GM12874 (cell line): ENCODE results near the gene FALEC.

Experiments used
- TF ChIP-seq, protein P1 (sequence below): IDR thresholded peaks from 2 replicates; pipeline ENCODE4 v1.5.1; 2011; ENCODE audit warnings: low read depth, mild to moderate bottlenecking, control low read depth, low read length, moderate library complexity; ENCODE audit not compliant: insufficient read depth

The FALEC gene

DNA sequence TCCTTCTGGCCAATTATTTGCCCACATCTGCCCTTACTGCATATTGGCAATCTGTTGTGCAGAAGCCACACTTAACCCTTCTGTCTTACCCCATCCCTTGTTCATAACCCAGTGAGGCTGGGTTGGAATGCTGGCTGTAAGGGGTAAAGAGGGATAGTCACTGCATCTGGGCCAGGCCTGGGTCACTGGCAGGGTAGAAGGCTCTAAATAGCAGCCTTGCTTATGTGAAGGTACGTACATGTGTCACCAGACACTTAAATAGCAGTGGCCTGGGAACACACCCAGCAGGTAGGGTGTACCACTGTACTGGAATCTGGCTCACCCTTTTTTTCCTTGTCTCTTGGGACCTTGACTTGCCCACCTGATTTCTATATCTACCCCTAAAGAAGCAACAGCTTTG lies 38.2 kb upstream of the FALEC start:
- TF ChIP-seq, protein P1, sequence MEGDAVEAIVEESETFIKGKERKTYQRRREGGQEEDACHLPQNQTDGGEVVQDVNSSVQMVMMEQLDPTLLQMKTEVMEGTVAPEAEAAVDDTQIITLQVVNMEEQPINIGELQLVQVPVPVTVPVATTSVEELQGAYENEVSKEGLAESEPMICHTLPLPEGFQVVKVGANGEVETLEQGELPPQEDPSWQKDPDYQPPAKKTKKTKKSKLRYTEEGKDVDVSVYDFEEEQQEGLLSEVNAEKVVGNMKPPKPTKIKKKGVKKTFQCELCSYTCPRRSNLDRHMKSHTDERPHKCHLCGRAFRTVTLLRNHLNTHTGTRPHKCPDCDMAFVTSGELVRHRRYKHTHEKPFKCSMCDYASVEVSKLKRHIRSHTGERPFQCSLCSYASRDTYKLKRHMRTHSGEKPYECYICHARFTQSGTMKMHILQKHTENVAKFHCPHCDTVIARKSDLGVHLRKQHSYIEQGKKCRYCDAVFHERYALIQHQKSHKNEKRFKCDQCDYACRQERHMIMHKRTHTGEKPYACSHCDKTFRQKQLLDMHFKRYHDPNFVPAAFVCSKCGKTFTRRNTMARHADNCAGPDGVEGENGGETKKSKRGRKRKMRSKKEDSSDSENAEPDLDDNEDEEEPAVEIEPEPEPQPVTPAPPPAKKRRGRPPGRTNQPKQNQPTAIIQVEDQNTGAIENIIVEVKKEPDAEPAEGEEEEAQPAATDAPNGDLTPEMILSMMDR, result no peak

DNA sequence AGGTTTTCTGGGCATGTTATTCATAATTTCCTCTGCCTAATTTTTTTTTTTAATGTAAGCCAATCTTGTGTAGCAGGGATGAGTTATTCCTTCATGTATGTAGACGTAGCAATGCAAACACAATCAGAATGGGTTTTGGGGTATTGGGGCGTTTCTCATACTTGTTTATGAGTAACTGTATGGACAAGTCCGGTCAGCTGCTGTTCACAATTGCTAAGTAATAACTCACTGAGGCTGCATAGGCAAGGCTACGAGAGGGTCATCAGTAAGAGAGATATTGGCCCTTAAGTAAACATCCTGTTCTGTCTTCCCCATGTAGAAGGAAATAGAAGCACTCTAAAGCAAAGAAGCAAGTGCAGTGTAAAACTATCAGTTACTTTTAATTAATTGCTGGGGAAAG lies 37.8 kb upstream of the FALEC start:
- TF ChIP-seq, protein P1, result no peak

DNA sequence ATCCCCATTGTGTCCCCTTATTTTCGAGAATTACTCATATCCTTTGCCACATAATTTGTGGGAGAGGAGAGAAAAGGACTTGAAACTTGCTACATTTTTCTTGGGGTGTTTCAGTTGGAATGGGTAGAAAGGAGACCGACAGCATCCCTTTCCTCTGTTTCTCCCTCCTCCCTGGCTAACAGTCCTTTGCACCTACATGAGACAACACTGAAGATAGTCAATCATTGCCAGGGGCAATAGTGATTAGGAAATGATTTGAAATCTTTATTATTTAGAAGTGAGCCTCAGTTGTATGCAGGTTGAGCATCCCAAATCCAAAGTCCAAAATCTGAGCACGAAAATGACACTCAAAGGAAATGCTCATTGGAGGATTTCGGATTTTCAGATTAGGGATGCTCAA lies 36.2 kb upstream of the FALEC start:
- TF ChIP-seq, protein P1, result no peak

DNA sequence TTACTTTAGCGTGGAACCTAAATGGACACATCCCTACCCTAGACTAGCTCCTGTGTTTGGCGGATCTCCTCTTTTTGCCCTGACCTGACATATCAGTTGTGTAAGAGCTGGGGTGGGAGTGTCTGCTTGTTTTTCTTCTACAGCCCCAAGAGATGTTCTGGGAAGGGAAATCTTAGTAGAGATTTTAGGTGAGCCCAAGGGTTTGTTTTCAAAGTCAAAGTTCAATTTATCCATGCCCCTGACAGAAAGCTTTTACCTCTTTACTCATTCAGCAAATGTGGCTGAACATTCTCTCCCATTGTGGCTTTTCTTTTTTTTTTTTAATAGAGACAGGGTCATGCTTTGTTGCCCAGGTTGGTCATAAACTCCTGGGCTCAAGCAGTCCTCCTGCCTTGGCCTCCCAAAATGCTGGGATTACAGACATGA lies 35.6 kb upstream of the FALEC start:
- TF ChIP-seq, protein P1, result no peak

DNA sequence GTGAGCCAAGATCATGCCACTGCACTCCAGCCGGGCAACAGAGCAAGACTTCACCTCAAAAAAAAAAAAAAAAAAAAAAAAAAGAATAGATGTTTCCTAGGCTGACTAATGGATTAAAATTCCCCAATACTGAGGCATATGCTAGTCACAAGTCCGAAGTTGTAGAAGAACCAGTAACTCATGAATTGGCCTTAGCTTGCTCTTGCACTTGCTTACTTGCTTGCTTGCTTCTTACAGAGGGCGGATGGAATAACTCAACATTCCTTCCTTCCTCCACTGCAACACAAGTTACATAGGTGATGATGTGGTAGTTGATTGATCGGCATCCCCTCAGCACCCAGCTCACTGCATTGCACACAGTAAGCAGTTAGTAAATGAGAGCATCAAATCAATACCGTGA lies 31.1 kb upstream of the FALEC start:
- TF ChIP-seq, protein P1, result no peak

DNA sequence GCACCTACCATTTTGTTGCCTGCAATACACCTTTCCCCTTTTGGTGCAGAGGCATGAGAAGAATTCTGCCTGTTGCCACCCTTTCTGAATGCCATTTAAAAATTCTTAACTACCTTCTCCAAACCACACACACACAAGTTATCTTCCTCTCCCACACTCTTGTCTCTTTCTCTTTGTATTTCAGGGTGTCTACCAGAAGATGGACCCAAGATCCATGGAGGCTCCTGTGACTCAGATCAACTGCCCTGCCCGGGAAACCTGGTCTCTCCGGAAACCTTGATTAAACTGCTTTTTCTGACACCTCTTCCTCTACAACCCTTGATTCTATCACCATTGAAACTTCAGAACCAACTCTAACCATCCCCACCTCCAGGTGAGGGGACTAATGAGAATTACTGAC lies 30.7 kb upstream of the FALEC start:
- TF ChIP-seq, protein P1, result no peak

DNA sequence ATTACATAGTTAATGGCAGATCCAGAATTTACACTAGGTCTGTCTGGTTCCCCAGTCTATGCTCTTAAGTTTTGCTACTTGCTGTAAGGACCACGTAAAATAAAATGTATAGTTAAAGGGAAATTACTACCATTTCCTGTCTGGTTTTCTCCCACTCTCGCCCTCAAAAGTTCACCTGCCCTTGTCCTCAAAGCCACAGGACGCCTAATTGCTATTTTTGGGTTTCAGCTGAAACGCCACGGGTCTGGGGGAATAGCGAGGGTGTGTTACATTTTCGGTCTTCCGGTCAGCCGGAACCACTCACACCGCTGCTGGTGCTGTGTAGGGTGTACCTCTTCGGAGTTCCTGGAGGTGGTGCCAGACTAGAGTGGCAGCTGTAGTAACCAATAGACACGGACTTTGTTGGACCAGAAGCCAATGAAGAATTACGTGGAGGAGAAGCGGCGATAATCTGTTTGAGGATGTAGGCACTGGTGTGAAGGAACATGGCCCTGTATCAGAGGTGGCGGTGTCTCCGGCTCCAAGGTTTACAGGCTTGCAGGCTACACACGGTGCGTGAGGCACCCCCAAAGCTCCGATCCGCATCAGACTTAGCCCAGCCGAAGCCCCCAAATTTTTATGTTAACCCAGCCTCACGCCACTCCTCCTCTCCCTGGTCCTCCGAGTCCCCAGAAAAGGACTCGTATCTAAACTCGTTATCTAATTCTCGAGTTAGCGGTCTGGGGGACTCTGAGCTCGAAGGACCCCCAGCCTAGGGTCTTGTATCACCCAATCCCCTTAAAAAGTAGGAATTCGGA lies 28.4 kb upstream of the FALEC start, which contains the start of gene TARS2:
TSS of gene TARS2 (plus strand) at position 454 of the 797 bp plus-strand sequence. CDS start at position 486, 32 bp downstream.
- TF ChIP-seq, protein P1, result no peak

DNA sequence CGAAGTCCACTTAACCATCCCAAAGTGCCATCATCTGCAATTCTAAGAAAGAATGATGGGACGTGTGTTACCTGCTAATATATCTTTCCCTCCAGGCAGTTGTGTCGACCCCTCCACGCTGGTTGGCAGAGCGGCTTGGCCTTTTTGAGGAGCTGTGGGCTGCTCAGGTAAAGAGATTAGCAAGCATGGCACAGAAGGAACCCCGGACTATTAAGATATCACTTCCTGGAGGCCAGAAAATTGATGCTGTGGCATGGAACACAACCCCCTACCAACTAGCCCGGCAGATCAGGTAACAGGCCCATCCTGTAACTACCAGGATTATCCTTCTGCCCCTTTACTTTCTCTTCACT lies 27.8 kb upstream of the FALEC start:
- TF ChIP-seq, protein P1, result no peak
